ENCODE measurements around the gene GDF11. TPM values are rescaled to one million over a fixed set of nuclear protein-coding genes. Genes with fewer than 3 reads are reported as not detected.

The GDF11 gene
- total and polyA plus RNA-seq, 11 donors: 6.9 to 18.2 (median 12.4) TPM

GRCh38 chr12:55733858-55734257 is 9.1 kb upstream of the GDF11 start:
- DNase-seq: no peak
- Histone ChIP-seq H3K4me1 (peaks cover 0 to 41% (median 25%) of the 10 kb centered on the region in 12 donors), H3K9me3 (no peaks in the 10 kb centered on the region), H3K36me3 (peaks cover 0 to 2% (median 0%) of the 10 kb centered on the region in 9 donors), H3K27me3 (no peaks in the 10 kb centered on the region), H3K4me3 (no peak overlapping the region), H3K27ac (no peak overlapping the region)
- TF ChIP-seq CTCF (IDR thresholded peaks at IDR 0.05): no peak
- no peak for TF ChIP-seq POLR2A (IDR thresholded peaks at IDR 0.05)
- ATAC-seq: no peak
- 80 to 88% (median 83%) methylated on average over 2 of the region's 2 CpGs for WGBS, 4 donors
- intact Hi-C loops (cut with DNase I): loop anchor here in 3 of 10 donors (10.0 kb wide), 2 partner anchors 301 to 371 kb away; partner anchors contain the start of gene PA2G4 (in 1 of the 3)

GRCh38 chr12:55734595-55734994 is 8.3 kb upstream of the GDF11 start:
- 82 to 97% (median 94%) methylated on average over 3 of the region's 3 CpGs for WGBS, 4 donors
- TF ChIP-seq CTCF (IDR thresholded peaks at IDR 0.05) (no peak), POLR2A (IDR thresholded peaks at IDR 0.05) (no peak)
- H3K27me3 ChIP-seq: no peaks in the 10 kb centered on the region
- H3K36me3 ChIP-seq: peaks cover 0 to 2% (median 0%) of the 10 kb centered on the region in 9 donors
- no peak for DNase-seq
- H3K4me3 ChIP-seq: no peak overlapping the region
- no peak overlapping the region for H3K27ac ChIP-seq
- no peaks in the 10 kb centered on the region for H3K9me3 ChIP-seq
- no peak for ATAC-seq
- intact Hi-C loops (cut with DNase I): loop anchor here in 3 of 10 donors (10.0 kb wide), 2 partner anchors 300 to 370 kb away; partner anchors contain the start of gene PA2G4 (in 1 of the 3)
- peaks cover 0 to 38% (median 25%) of the 10 kb centered on the region in 12 donors for H3K4me1 ChIP-seq

GRCh38 chr12:55736076-55736475 is 6.8 kb upstream of the GDF11 start:
- H3K9me3 ChIP-seq: no peaks in the 10 kb centered on the region
- ATAC-seq (no peak), DNase-seq (no peak)
- TF ChIP-seq POLR2A (IDR thresholded peaks at IDR 0.05): no peak
- H3K27ac ChIP-seq: peak overlapping the region in 1 of 12 donors; percentile 74
- H3K4me1 ChIP-seq: peaks cover 0 to 23% (median 14%) of the 10 kb centered on the region in 12 donors
- WGBS, 4 donors: 52 to 71% (median 58%) methylated on average over 3 of the region's 3 CpGs
- no peaks in the 10 kb centered on the region for H3K27me3 ChIP-seq
- peaks cover 0 to 2% (median 0%) of the 10 kb centered on the region in 9 donors for H3K36me3 ChIP-seq
- intact Hi-C loops (cut with DNase I): loop anchor here in 9 of 10 donors (2.0 to 10.0 kb wide), 10 partner anchors 61 to 376 kb away; partner anchors contain the start of genes ORMDL2 (in 1 of the 9), PA2G4 (in 1 of the 9) and SARNP (in 1 of the 9)
- no peak overlapping the region for H3K4me3 ChIP-seq

GRCh38 chr12:55736780-55737580 is 5.9 kb upstream of the GDF11 start:
- TF ChIP-seq POLR2A (IDR thresholded peaks at IDR 0.05) (no peak), CTCF (IDR thresholded peaks at IDR 0.05) (peak; percentile 58 to 79 (median 69))
- Histone ChIP-seq H3K27me3 (no peaks in the 10 kb centered on the region), H3K36me3 (peaks cover 0 to 2% (median 0%) of the 10 kb centered on the region in 9 donors), H3K27ac (peak overlapping the region in 6 of 12 donors; percentile 6 to 79 (median 46)), H3K4me3 (peak overlapping the region in 1 of 12 donors; percentile 11), H3K9me3 (no peaks in the 10 kb centered on the region), H3K4me1 (peaks cover 0 to 23% (median 14%) of the 10 kb centered on the region in 12 donors)
- 29 to 32% (median 30%) methylated on average over 6 of the region's 6 CpGs for WGBS, 4 donors
- ATAC-seq: peak; percentile 53 to 72 (median 64)
- intact Hi-C loops (cut with DNase I): loop anchor here in 9 of 10 donors (2.0 to 10.0 kb wide), 10 partner anchors 60 to 375 kb away; partner anchors contain the start of genes ORMDL2 (in 1 of the 9), PA2G4 (in 1 of the 9) and SARNP (in 1 of the 9)
- peak; percentile 61 to 83 (median 69) for DNase-seq
